Esophagus muscularis mucosa (tissue), 4 donors: Measurements from ENCODE around the gene TMEM131.

Source experiments
- CTCF ChIP-seq, 3 experiments: fragments of 200-600 bp in 2 of 3; fragments of 450-650 bp in 1 of 3; sonication (generic) in 2 of 3; IDR thresholded peaks; one replicate each; pipeline ENCODE4 v1.5.1; 2017 to 2019; ENCODE audit warnings: antibody characterized with exemption in 3 of 3, mild to moderate bottlenecking in 2 of 3, moderate library complexity in 1 of 3
- EP300 ChIP-seq: sonication (generic); formaldehyde crosslinking; IDR thresholded peaks from one replicate; pipeline ENCODE4 v1.6.1; 2017; ENCODE audit warnings: antibody characterized with exemption
- POLR2A ChIP-seq: fragments of 450-650 bp; IDR thresholded peaks from one replicate; pipeline ENCODE4 v1.6.1; 2017; ENCODE audit warnings: antibody characterized with exemption, moderate library complexity, mild to moderate bottlenecking, low read depth
- POLR2AphosphoS5 ChIP-seq, 2 donors: sonication (generic); formaldehyde crosslinking; IDR thresholded peaks; one replicate each; pipeline ENCODE4 v1.6.1; 2017; ENCODE audit warnings: antibody characterized with exemption in 2 of 2

GRCh38 chr2:97869722-97870346 is 125.9 kb downstream of the TMEM131 start:
- TF ChIP-seq EP300 (no peak), POLR2AphosphoS5 (IDR thresholded peaks at IDR 0.05) (no peak), CTCF (IDR thresholded peaks at IDR 0.05) (no peak), POLR2A (no peak)
